MV-4-11 (cell line): ENCODE measurements around the gene EEF1A2.

ENCODE experiments used
- DNase-seq: peaks from one replicate; lab custom pipeline; 2025; lab: John Stamatoyannopoulos, UW

EEF1A2 gene

GRCh38 chr20:63520504-63520933, 21.6 kb upstream of the EEF1A2 start, which contains the start of gene PPDPF:
Gene PPDPF (plus strand): TSS chr20:63520765. CDS start chr20:63521309, 544 bp downstream.
- peak; percentile 56 for DNase-seq

GRCh38 chr20:63519668-63520503, 21.0 kb upstream of the EEF1A2 start:
- peak; percentile 18 for DNase-seq

GRCh38 chr20:63518946-63519667, 20.2 kb upstream of the EEF1A2 start:
- DNase-seq: no peak

- no peak for DNase-seq
These were observed 19.5 kb upstream of the EEF1A2 start for GRCh38 chr20:63518351-63518861.

GRCh38 chr20:63517376-63518309, 18.8 kb upstream of the EEF1A2 start:
- DNase-seq: no peak

GRCh38 chr20:63514520-63514919, 15.6 kb upstream of the EEF1A2 start:
- DNase-seq: peak; percentile 91

- DNase-seq: no peak
These were observed 14.3 kb upstream of the EEF1A2 start for GRCh38 chr20:63513207-63513606.

GRCh38 chr20:63509088-63509564, 10.2 kb upstream of the EEF1A2 start:
- DNase-seq: peak; percentile 89

- peak; percentile 8 for DNase-seq
These were observed 9.3 kb upstream of the EEF1A2 start for GRCh38 chr20:63508072-63508768.

- DNase-seq: no peak
These were observed 8.3 kb upstream of the EEF1A2 start for GRCh38 chr20:63507083-63507743.

- DNase-seq: no peak
These were observed 6.8 kb upstream of the EEF1A2 start for GRCh38 chr20:63505723-63506122.

GRCh38 chr20:63505281-63505680, 6.4 kb upstream of the EEF1A2 start:
- no peak for DNase-seq

- no peak for DNase-seq
These were observed 5.8 kb upstream of the EEF1A2 start for GRCh38 chr20:63504642-63505041.

- no peak for DNase-seq
These were observed 4.6 kb upstream of the EEF1A2 start for GRCh38 chr20:63503524-63503923.

- no peak for DNase-seq
These were observed 3.8 kb upstream of the EEF1A2 start for GRCh38 chr20:63502671-63503172.

- DNase-seq: peak; percentile 11
These were observed 3.2 kb upstream of the EEF1A2 start for GRCh38 chr20:63501818-63502670.

- DNase-seq: no peak
These were observed 2.3 kb upstream of the EEF1A2 start for GRCh38 chr20:63500902-63501817.
